Mesenchymal stem cell (in vitro differentiated cells and primary cell): ENCODE results near the gene APOA1.
"Not testable (repeated sequence)": the region's sequence is repeated elsewhere in the genome, so short reads cannot be mapped to it uniquely, and the experiment has no call there.

Source experiments
- DNase-seq: peaks from one replicate; pipeline ENCODE4 v3.0.0-alpha.2; 2013
- H2AFZ ChIP-seq: one replicate; pipeline ENCODE4 v1.6.1; 2013; ENCODE audit warnings: low read depth, mild to moderate bottlenecking, control low read depth, inconsistent platforms, low read length, moderate library complexity
- H2AK5ac ChIP-seq: 2 replicates; pipeline ENCODE4 v1.6.1; 2013; ENCODE audit warnings: low read length, moderate library complexity, mild to moderate bottlenecking, inconsistent platforms; ENCODE audit not compliant: severe bottlenecking
- H2BK120ac ChIP-seq: one replicate; pipeline ENCODE4 v1.6.1; 2013; ENCODE audit warnings: low read depth, mild to moderate bottlenecking, inconsistent platforms, low read length, moderate library complexity
- H2BK12ac ChIP-seq, 2 experiments: one replicate each; pipeline ENCODE4 v1.6.1; 2013; ENCODE audit warnings: inconsistent platforms in 2 of 2, low read length in 2 of 2, mild to moderate bottlenecking in 2 of 2, moderate library complexity in 2 of 2, control low read depth in 1 of 2
- H2BK15ac ChIP-seq: one replicate; pipeline ENCODE4 v1.6.1; 2013; ENCODE audit warnings: mild to moderate bottlenecking, low read depth, inconsistent platforms; ENCODE audit not compliant: poor library complexity, severe bottlenecking
- H2BK5ac ChIP-seq: 2 replicates; pipeline ENCODE4 v1.6.1; 2013; ENCODE audit warnings: low read depth, mild to moderate bottlenecking, low read length, control low read depth, inconsistent platforms; ENCODE audit not compliant: poor library complexity, severe bottlenecking
- H3K14ac ChIP-seq, 2 experiments: one replicate each; pipeline ENCODE4 v1.6.1; 2013; ENCODE audit warnings: inconsistent platforms in 2 of 2, low read length in 2 of 2, control low read depth in 1 of 2, mild to moderate bottlenecking in 1 of 2, moderate library complexity in 1 of 2
- H3K18ac ChIP-seq, 2 experiments: one replicate each; pipeline ENCODE4 v1.6.1; 2013; ENCODE audit warnings: inconsistent platforms in 2 of 2, low read length in 2 of 2, control low read depth in 1 of 2, low read depth in 1 of 2, mild to moderate bottlenecking in 1 of 2
- H3K23ac ChIP-seq, 2 experiments: one replicate each; pipeline ENCODE4 v1.6.1; 2013; ENCODE audit warnings: inconsistent platforms in 2 of 2, low read length in 2 of 2, mild to moderate bottlenecking in 2 of 2, moderate library complexity in 2 of 2, control low read depth in 1 of 2
- H3K27ac ChIP-seq: 2 replicates; pipeline ENCODE4 v1.5.1; 2013; ENCODE audit warnings: mild to moderate bottlenecking, moderate library complexity, low read length, control low read depth, inconsistent platforms; ENCODE audit not compliant: poor library complexity, severe bottlenecking
- H3K27me3 ChIP-seq, 2 experiments: 2 replicates each; pipeline versions ENCODE4 v1.6.1 to v1.7.0; 2013; ENCODE audit warnings: low read length in 2 of 2, mild to moderate bottlenecking in 2 of 2, moderate library complexity in 2 of 2, control low read depth in 1 of 2, inconsistent platforms in 1 of 2; ENCODE audit not compliant: control insufficient read depth in 1 of 2, insufficient read depth in 1 of 2
- H3K36me3 ChIP-seq, 2 experiments: 2 replicates each; pipeline versions ENCODE4 v1.6.1 to v1.7.0; 2013; ENCODE audit warnings: low read length in 2 of 2, control low read depth in 1 of 2, inconsistent platforms in 1 of 2, low read depth in 1 of 2, mild to moderate bottlenecking in 1 of 2; ENCODE audit not compliant: insufficient read depth in 2 of 2, control insufficient read depth in 1 of 2
- H3K4ac ChIP-seq, 2 experiments: one replicate each; pipeline ENCODE4 v1.6.1; 2013; ENCODE audit warnings: inconsistent platforms in 2 of 2, low read length in 2 of 2, mild to moderate bottlenecking in 2 of 2, moderate library complexity in 2 of 2, control low read depth in 1 of 2, low read depth in 1 of 2
- H3K4me1 ChIP-seq: 2 replicates; pipeline ENCODE4 v1.6.1; 2013; ENCODE audit warnings: low read depth, low read length, control low read depth; ENCODE audit not compliant: control insufficient read depth, insufficient read depth
- H3K4me2 ChIP-seq: 2 replicates; pipeline ENCODE4 v1.6.1; 2013; ENCODE audit warnings: low read length, mild to moderate bottlenecking, inconsistent platforms; ENCODE audit not compliant: poor library complexity, severe bottlenecking
- H3K4me3 ChIP-seq, 2 experiments: 2 replicates each; pipeline versions ENCODE4 v1.5.1 to v1.7.0; 2013; ENCODE audit warnings: low read length in 2 of 2, mild to moderate bottlenecking in 2 of 2, control low read depth in 1 of 2, low read depth in 1 of 2; ENCODE audit not compliant: insufficient read depth in 1 of 2
- H3K79me1 ChIP-seq: replicated peaks from 2 replicates; pipeline ENCODE4 v1.6.1; 2013; ENCODE audit warnings: mild to moderate bottlenecking, control low read depth, low read length, inconsistent platforms; ENCODE audit not compliant: poor library complexity, severe bottlenecking
- H3K9ac ChIP-seq: 2 replicates; pipeline ENCODE4 v1.7.0; 2013; ENCODE audit warnings: mild to moderate bottlenecking, low read length, moderate library complexity
- H3K9me3 ChIP-seq: 2 replicates; pipeline ENCODE4 v1.7.0; 2013; ENCODE audit warnings: mild to moderate bottlenecking, low read length; ENCODE audit not compliant: control insufficient read depth
- H4K8ac ChIP-seq: one replicate; pipeline ENCODE4 v1.6.1; 2013; ENCODE audit warnings: inconsistent platforms, mild to moderate bottlenecking, low read length, moderate library complexity
- H4K91ac ChIP-seq: one replicate; pipeline ENCODE4 v1.6.1; 2013; ENCODE audit warnings: mild to moderate bottlenecking, low read length, inconsistent platforms
- WGBS: methylation state at CpG from one replicate; pipeline ENCODE4 v1.1.7; 2013; ENCODE audit warnings: mixed read lengths; 5-methylcytosine and 5-hydroxymethylcytosine counted together

Gene APOA1

GRCh38 chr11:116801662-116802061, 35.8 kb downstream of the APOA1 start:
- H3K4ac ChIP-seq, H3K27me3 ChIP-seq, H3K79me1 ChIP-seq, H3K18ac ChIP-seq, DNase-seq, H3K9ac ChIP-seq, H3K9me3 ChIP-seq, H2AFZ ChIP-seq, H3K4me2 ChIP-seq, H2BK120ac ChIP-seq, H3K27ac ChIP-seq, H2BK5ac ChIP-seq, H3K4me3 ChIP-seq, H3K14ac ChIP-seq, H2BK15ac ChIP-seq, H3K23ac ChIP-seq, H4K91ac ChIP-seq, H2BK12ac ChIP-seq, H3K36me3 ChIP-seq, H3K4me1 ChIP-seq, H4K8ac ChIP-seq, H2AK5ac ChIP-seq: not testable (repeated sequence)

DNA sequence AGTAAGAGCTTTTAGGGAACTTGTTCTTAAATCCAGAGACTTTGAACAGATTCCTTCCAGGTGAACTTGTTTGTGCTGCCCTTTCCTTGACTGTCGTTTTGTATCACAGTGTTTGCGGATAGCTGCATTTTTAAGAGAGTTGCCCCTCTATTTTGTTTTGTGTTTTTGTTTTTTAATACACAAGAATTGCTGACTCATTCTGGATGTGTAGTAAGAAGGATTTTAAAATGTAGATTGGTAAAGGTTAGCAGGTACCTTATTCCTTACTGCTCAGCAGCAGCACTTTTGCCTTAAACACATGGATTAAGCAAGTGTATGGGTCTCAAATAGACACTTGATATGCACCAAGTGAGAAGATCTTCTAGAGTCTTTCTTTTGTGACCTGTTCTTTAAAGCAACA, 36.8 kb downstream of the APOA1 start:
- Histone ChIP-seq H2BK15ac (no peak overlapping the region), H3K27ac (no peak overlapping the region)
- 89% methylated on average over 2 of the region's 2 CpGs for WGBS

DNA sequence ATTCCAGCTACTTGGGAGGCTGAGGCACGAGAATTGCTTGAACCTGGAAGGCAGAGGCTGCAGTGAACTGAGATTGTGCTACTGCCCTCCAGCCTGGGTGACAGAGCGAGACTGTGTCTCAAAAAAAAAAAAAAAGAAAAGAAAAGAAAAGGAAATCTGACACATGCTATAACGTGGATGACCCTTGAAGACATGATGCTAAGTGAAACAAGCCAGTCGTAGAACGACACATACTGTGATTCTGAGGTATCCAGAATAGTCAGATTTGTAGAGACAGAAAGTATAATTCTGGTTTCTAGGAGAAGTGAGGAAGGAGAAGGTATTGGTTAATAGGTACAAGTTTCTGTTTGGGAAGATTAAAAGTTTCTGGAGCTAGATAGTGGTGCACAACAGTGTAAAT, 39.1 kb downstream of the APOA1 start:
- WGBS: 88% methylated on average over 5 of the region's 5 CpGs
- Histone ChIP-seq H3K23ac (no peak overlapping the region), H3K36me3 (no peaks in the 10 kb centered on the region), H2AFZ (no peak overlapping the region), H2BK12ac (no peak overlapping the region), H2BK5ac (no peak overlapping the region), H3K4me3 (no peak overlapping the region), H3K4me2 (no peak overlapping the region), H3K27me3 (no peaks in the 10 kb centered on the region), H3K4me1 (no peaks in the 10 kb centered on the region), H3K9ac (no peak overlapping the region), H3K18ac (no peak overlapping the region), H2BK15ac (no peak overlapping the region), H3K9me3 (no peaks in the 10 kb centered on the region), H3K4ac (no peak overlapping the region), H3K14ac (no peak overlapping the region), H4K8ac (no peak overlapping the region), H3K27ac (no peak overlapping the region), H4K91ac (no peak overlapping the region), H2BK120ac (no peak overlapping the region), H2AK5ac (no peak overlapping the region), H3K79me1 (no peaks in the 10 kb centered on the region)
- no peak for DNase-seq

More for the DNA sequence above, 36.8 kb downstream of the APOA1 start:
- Histone ChIP-seq H3K14ac (no peak overlapping the region), H3K79me1 (no peaks in the 10 kb centered on the region), H3K4me1 (no peaks in the 10 kb centered on the region), H3K27me3 (no peaks in the 10 kb centered on the region), H3K18ac (no peak overlapping the region), H2BK5ac (no peak overlapping the region), H3K36me3 (no peaks in the 10 kb centered on the region), H4K8ac (no peak overlapping the region), H2BK120ac (no peak overlapping the region), H4K91ac (no peak overlapping the region), H3K4me3 (no peak overlapping the region), H3K4ac (no peak overlapping the region), H2BK12ac (no peak overlapping the region), H3K23ac (no peak overlapping the region), H2AK5ac (no peak overlapping the region), H3K9me3 (no peaks in the 10 kb centered on the region), H2AFZ (no peak overlapping the region), H3K9ac (no peak overlapping the region), H3K4me2 (no peak overlapping the region)
- DNase-seq: no peak

GRCh38 chr11:116797816-116798215, 39.6 kb downstream of the APOA1 start:
- Histone ChIP-seq H3K36me3 (no peaks in the 10 kb centered on the region), H2AK5ac (no peak overlapping the region), H2BK120ac (no peak overlapping the region), H3K27ac (no peak overlapping the region), H3K9me3 (no peaks in the 10 kb centered on the region), H3K4ac (no peak overlapping the region), H4K91ac (no peak overlapping the region), H3K23ac (no peak overlapping the region), H3K18ac (no peak overlapping the region), H4K8ac (no peak overlapping the region), H3K4me2 (no peak overlapping the region), H3K4me1 (no peaks in the 10 kb centered on the region), H3K79me1 (no peaks in the 10 kb centered on the region), H3K4me3 (no peak overlapping the region), H2AFZ (no peak overlapping the region), H2BK12ac (no peak overlapping the region), H3K14ac (no peak overlapping the region), H3K27me3 (no peaks in the 10 kb centered on the region), H3K9ac (no peak overlapping the region), H2BK5ac (no peak overlapping the region), H2BK15ac (no peak overlapping the region)
- DNase-seq: no peak
- WGBS: 84% methylated on average over 3 of the region's 5 CpGs
